NK-92 treated with Interleukin-12 subunit alpha and Interleukin-12 subunit beta, amount 100 ng/mL, for 24 hours (cell line): ENCODE data around the gene TTLL11.
A peak's percentile ranks its signal among the peaks of the same experiment; 100 is the strongest.

Experiments
- DNase-seq: peaks from one replicate; lab custom pipeline; 2025; lab: John Stamatoyannopoulos, UW

The TTLL11 gene, protein sequence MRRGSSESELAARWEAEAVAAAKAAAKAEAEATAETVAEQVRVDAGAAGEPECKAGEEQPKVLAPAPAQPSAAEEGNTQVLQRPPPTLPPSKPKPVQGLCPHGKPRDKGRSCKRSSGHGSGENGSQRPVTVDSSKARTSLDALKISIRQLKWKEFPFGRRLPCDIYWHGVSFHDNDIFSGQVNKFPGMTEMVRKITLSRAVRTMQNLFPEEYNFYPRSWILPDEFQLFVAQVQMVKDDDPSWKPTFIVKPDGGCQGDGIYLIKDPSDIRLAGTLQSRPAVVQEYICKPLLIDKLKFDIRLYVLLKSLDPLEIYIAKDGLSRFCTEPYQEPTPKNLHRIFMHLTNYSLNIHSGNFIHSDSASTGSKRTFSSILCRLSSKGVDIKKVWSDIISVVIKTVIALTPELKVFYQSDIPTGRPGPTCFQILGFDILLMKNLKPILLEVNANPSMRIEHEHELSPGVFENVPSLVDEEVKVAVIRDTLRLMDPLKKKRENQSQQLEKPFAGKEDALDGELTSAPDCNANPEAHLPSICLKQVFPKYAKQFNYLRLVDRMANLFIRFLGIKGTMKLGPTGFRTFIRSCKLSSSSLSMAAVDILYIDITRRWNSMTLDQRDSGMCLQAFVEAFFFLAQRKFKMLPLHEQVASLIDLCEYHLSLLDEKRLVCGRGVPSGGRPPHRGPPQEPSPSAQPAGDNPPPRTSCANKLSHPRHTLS

DNA sequence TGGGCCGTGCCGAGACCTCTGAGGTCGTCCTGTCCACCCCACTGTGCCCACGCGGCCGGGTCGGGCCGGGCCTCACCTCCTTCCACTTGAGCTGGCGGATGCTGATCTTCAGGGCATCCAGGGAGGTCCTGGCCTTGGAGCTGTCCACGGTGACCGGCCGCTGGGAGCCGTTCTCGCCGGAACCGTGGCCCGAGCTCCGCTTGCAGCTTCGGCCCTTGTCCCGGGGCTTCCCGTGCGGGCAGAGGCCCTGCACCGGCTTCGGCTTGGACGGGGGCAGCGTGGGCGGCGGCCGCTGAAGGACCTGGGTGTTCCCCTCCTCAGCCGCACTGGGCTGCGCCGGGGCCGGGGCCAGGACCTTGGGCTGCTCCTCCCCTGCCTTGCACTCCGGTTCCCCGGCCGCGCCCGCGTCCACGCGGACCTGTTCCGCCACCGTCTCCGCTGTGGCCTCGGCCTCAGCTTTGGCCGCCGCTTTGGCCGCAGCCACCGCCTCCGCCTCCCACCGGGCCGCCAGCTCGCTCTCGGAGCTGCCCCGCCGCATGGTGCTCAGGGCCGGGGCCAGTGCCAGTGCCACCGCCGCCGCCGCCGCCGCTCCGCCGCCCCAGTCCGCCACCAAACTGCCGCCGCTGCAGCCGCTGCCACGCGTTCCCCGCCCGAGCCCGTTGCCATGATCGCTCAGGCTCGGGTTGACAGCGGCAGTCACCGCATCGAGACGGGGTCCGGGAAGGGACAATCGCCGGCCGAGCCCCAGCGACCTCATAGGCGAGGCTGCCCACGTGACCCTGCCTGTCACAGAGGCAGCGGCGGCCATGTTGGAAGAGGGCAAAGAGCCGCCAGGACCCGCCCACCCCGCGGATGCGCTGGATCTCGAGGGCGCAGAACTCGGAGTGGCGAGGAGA, at the start of gene TTLL11:
TTLL11 (minus strand) TSS at position 698 of the 896 bp plus-strand sequence; CDS start at position 538, 160 bp downstream.
- peak; percentile 85 for DNase-seq

- DNase-seq, result no peak
These were observed 48.6 kb upstream of the TTLL11 start for GRCh38 chr9:122141671-122142070.

- no peak for DNase-seq
These were observed 47.5 kb upstream of the TTLL11 start for GRCh38 chr9:122140368-122141193.

DNA sequence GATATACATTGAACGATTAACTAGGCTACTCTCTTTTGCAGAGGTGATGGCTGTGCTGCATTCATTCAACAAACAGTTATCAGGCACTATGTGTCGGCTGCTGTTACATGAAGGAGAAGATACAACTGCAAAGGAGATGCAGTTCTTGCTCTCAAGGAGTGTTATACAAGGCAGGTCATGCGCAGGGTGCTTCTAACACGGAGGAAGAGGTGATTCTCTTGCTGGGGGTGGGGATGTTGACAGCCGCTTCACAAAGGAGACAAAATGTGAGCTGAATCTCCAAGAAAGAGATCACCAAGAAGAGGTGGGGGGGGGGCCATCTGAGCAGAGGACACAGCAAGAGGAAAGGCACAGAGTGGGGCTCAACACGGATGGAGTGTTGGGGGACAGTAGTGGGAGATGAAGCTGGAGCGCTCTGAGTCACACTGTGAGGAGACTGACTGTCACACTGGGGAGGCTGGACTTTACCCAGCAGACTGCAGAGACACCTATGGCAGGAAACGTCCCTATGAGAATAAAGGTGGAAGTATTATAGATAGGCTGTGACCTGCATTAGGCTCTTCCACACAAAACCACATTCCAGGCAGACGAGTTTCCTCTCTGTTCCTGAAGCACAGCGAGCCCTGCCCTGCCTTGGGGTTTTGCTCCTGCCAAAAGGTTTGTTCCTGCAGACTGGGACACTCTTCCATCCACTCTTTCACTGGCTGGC, 45.6 kb upstream of the TTLL11 start:
- no peak for DNase-seq

DNA sequence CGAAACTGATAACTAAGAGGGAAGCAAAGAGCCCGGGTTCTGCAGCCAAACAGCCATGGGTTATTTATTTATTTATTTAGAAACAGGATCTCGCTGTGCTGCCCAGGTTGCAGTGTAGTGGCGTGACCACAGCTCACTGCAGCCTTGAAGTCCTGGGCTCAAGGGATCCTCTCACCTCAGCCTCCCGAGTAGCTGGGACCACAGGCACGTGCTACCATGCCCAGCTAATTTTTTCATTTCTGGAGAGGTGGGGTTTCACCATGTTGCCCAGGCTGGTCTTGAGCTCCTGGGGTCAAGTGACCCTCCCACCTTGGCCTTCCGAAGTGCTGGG, 42.4 kb upstream of the TTLL11 start:
- DNase-seq, result no peak

DNA sequence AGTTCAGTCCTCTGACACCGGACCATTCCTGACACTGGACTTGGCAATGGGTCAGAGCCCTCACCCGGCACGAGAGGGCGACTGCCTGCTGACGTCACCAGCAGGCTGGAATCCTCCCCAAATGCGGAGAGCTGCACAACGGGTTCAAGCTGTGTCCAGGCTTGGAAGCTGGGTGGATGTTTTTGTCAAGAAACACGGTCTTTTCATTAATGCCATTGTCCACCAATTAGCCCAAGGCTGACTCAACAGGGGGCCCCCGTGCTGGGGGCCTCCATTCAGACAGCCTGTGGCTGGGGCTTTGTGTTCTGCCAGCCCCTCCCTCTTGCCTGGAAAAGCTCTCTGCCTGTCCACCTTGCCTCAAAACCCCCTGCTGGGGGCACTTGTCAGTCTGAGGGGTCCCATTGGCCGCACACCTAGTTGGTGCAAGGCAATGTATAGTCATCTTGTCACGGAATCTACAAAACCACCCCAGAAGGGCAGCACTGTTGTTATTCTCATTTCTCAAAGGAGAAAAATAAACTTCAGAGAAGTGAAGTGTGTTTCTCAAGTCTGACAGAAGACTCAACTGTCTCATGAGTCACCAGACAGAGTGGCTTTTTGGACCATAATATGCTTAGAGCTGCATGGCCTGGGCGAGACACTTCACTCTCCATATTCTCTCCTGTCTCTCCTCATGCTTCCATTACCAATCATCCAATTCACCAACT, 41.9 kb upstream of the TTLL11 start:
- no peak for DNase-seq

GRCh38 chr9:122133984-122134535, 41.0 kb upstream of the TTLL11 start:
- DNase-seq, result no peak

- no peak for DNase-seq
These were observed 40.3 kb upstream of the TTLL11 start for GRCh38 chr9:122133263-122133983.

DNA sequence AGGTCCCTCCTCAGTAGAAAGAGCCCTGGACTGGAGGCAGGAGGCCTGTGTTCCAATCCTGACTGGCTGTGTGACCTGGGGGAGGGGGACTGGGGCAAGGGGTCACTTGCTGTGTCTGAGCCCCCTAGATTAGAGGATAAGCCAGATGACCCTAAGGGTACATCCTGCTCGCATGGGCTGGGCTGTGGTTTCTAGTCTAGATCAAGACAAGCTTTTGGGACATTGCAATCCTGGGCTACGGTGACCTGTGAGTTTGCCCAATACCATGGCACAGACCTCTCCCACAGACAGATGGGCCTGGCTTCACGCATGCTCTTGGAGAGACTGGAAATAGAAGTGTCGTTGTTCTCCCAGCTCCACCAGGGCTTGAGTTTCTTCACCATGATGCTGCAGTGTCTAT, 39.4 kb upstream of the TTLL11 start:
- DNase-seq, result no peak

DNA sequence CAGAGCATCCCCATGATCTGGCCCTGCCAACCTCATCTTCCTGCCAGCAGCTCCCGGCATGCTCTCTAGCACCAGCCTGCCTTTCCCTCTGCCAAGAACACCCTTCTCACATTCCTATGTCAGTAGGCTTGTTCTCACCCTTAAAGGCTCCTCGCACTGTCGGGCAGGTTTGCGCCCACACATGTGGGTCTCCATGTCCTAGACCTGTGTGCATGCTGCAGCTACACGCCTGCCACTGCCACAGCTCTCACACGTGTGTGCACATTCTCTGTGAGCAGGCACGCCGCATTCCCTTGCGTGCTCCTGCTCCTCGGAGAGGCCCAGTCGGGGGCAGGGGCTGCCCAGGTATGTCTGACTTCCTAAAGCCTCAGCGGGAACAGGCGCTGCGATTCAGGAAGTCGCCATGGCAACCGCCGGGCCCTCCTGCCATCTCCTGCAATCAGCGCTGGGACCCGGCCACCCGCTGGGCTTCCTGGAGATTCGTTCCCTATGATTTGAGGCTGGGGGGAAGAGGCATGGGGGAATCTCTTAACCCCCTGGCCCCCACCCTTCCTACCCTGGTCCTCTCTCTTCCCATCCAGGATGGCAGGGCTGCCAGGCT, 38.4 kb upstream of the TTLL11 start:
- DNase-seq, result no peak

DNA sequence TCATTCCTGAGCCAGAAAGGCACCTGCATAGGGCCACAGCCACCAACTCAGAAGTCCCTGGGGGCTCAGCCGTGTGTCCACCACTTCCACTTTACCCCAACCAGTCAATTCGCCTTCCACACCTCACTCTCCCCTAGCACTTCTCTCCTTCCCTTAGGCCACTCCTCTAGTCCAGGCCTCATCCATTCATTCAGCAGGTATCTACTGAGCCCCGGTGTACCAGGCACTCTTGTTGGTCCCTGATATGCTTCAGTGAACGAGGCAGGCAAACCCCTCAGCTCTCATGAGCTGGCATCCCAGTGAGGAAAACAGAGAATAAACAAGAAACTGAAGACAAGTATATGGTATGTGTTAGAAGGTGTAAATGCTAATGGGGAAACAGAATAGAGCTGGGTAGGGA, 37.7 kb upstream of the TTLL11 start:
- no peak for DNase-seq

DNA sequence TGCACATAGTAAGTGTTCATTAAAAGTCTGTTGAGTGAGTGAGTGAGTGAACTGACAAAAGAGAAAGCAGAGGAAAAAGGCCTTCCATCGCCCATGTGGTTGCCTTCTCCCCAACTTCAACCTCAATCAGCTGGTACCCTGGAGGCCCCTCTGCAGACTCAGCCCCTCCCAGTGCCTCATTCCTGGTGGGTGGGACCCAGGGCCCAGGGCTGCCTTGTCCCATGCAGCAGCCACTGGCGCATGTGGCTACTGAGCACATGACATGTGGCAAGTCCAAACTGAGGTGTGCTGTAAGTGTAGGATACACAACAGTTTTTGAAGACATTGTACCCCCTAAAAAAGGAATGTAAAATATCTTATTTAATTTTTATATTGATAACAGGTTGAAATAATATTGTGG, 36.9 kb upstream of the TTLL11 start:
- no peak for DNase-seq

- no peak for DNase-seq
These were observed 35.8 kb upstream of the TTLL11 start for GRCh38 chr9:122128969-122129343.

- DNase-seq, result no peak
These were observed 35.2 kb upstream of the TTLL11 start for GRCh38 chr9:122128007-122128968.

- no peak for DNase-seq
These were observed 34.3 kb upstream of the TTLL11 start for GRCh38 chr9:122127396-122127798.

DNA sequence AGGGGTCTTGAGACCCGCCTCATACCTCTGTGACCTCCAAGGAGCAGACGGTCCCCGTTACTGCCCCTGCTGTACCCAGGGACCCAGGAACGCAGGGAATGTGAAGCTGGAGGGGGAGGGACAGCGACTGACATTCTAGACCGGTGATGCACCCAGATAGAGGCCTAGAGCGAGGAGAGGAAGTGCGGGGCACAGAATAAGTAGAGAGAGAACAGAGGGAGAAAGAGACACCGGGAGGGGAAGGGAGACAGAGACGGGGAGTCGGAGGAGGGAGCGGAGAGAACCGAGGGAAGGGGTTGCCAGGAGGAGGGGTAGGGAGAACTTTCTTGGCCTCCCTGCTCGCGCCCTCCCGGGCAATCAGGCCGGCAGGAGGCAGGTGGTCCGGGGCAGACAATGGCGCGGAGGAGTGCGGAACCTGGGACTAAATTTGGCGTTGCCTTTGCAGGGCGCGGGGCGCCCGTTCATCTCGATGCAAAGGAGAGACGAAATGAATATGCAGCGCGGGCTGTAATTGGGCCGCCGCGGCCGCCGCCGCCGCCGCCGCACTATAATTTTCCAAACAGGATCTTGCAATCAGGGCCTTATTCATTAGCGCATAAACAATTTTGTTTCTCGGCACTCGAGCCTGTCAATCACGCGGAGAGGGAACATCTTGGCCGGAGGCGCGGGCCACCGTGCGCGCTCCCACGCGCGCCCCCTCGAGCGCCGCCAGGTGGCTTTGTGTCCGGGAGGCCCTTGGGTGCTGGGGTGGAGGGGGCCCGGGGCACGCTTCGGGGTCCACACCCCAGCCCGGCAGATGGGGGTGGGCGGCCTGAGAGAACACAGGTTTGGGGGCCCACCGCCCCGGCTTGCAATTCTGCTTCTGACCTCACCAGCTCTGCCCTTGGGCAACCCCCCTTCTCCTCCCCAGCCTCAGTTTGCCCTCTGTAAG, 33.5 kb upstream of the TTLL11 start:
- DNase-seq, result no peak
